Lower leg skin (tissue), 3 donors: ENCODE measurements around the gene MYOD1.

ENCODE experiments used
- POLR2A ChIP-seq, 2 donors: fragments of 450-650 bp; IDR thresholded peaks; one replicate each; pipeline ENCODE4 v1.6.1; 2016 to 2017; ENCODE audit warnings: antibody characterized with exemption in 2 of 2, mild to moderate bottlenecking in 1 of 2, moderate library complexity in 1 of 2
- TF ChIP-seq, protein P1 (sequence below), 3 donors: fragments of 450-650 bp; IDR thresholded peaks; one replicate each; pipeline ENCODE4 v1.5.1; 2016; ENCODE audit warnings: antibody characterized with exemption in 3 of 3, mild to moderate bottlenecking in 3 of 3, moderate library complexity in 2 of 3

GRCh38 chr11:17738151-17738973, 19.0 kb downstream of the MYOD1 start:
- TF ChIP-seq, protein P1, sequence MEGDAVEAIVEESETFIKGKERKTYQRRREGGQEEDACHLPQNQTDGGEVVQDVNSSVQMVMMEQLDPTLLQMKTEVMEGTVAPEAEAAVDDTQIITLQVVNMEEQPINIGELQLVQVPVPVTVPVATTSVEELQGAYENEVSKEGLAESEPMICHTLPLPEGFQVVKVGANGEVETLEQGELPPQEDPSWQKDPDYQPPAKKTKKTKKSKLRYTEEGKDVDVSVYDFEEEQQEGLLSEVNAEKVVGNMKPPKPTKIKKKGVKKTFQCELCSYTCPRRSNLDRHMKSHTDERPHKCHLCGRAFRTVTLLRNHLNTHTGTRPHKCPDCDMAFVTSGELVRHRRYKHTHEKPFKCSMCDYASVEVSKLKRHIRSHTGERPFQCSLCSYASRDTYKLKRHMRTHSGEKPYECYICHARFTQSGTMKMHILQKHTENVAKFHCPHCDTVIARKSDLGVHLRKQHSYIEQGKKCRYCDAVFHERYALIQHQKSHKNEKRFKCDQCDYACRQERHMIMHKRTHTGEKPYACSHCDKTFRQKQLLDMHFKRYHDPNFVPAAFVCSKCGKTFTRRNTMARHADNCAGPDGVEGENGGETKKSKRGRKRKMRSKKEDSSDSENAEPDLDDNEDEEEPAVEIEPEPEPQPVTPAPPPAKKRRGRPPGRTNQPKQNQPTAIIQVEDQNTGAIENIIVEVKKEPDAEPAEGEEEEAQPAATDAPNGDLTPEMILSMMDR (IDR thresholded peaks at IDR 0.05) = no peak
- TF ChIP-seq POLR2A (IDR thresholded peaks at IDR 0.05) = no peak
